ENCODE measurements around the gene ANXA7.

DNA sequence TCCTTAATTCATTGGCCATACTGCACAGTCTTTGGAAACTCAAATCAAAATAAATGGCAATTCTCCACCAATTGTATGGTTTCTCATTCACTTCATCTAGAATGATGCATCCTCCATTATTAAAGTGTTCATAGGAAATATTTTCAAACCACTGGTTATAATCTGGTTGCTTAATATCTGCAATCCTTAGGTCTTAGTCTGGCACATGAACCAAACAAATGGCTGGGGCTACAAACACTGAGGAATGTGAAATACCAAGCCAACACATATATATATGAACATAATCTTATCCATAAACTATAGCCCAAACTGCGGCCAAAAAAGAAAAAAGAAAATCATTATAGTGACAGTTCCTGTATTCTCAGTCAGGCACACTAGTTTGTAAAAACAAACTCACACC, 25.2 kb upstream of the ANXA7 start:
- TF ChIP-seq, protein P1, sequence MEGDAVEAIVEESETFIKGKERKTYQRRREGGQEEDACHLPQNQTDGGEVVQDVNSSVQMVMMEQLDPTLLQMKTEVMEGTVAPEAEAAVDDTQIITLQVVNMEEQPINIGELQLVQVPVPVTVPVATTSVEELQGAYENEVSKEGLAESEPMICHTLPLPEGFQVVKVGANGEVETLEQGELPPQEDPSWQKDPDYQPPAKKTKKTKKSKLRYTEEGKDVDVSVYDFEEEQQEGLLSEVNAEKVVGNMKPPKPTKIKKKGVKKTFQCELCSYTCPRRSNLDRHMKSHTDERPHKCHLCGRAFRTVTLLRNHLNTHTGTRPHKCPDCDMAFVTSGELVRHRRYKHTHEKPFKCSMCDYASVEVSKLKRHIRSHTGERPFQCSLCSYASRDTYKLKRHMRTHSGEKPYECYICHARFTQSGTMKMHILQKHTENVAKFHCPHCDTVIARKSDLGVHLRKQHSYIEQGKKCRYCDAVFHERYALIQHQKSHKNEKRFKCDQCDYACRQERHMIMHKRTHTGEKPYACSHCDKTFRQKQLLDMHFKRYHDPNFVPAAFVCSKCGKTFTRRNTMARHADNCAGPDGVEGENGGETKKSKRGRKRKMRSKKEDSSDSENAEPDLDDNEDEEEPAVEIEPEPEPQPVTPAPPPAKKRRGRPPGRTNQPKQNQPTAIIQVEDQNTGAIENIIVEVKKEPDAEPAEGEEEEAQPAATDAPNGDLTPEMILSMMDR (IDR thresholded peaks at IDR 0.05) = no peak
- no peak for TF ChIP-seq ZFX (IDR thresholded peaks at IDR 0.05; ENCODE audit: borderline replicate concordance)

Data from 22Rv1 (cell line).